Measurements from ENCODE around the gene CHN2.

CHN2 gene

DNA sequence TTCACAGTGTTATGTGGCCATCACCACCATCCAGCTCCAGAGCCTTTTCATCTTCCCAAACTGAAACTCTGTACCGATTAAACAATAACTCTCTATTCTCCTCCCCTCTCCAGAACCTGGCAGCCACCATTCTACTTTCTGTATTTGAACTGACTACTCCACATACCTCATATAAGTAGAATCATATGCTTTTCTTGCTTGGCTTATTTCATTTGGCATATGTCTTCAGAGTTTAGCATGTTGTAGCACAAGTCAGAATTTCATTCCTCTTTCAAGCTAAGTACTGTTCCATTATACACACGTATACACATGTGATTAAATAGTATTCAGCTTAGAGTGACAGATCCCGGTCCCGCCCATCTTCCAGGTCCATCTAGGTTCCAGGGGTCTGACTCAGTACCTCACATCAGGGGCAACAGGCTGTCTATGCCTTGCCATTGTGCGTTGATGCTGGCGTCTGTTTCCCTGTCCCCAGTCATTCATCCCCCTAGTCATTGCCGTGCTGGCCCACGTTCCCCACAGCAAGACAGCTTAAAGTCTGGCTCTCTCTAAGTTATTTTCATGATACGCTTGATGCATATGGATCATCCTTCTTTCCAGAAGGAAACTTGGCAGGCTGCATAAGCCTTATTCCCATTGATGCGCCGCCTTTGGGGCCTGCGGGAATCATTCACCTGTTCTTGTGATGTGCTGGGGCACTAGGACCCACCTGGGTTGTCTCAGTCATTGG is 108.3 kb downstream of the CHN2 start:
- no peak for DNase-seq (ENCODE audit: extremely low read depth in 1 of 2, low read depth in 1 of 2)

DNA sequence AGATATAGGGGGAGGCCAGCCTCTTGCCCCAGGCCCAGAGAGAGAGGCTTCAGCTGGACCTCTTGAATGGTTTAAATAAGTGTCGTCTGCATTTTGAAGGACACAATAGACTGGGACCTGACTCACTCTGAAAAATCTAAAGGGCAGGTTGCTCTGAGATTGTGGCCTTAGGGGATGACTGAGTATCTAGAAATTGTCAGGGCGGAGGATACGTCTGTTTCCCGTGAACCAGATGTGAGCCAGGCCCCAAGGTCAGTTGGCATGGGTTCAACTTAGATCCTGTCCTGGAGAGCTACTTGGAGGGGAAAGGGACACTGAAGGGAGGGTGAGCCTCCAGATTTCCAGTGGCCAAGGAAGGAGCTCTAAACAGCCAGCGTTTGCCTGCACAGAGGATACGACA is 110.2 kb downstream of the CHN2 start:
- no peak for DNase-seq (ENCODE audit: extremely low read depth in 1 of 2, low read depth in 1 of 2)

DNA sequence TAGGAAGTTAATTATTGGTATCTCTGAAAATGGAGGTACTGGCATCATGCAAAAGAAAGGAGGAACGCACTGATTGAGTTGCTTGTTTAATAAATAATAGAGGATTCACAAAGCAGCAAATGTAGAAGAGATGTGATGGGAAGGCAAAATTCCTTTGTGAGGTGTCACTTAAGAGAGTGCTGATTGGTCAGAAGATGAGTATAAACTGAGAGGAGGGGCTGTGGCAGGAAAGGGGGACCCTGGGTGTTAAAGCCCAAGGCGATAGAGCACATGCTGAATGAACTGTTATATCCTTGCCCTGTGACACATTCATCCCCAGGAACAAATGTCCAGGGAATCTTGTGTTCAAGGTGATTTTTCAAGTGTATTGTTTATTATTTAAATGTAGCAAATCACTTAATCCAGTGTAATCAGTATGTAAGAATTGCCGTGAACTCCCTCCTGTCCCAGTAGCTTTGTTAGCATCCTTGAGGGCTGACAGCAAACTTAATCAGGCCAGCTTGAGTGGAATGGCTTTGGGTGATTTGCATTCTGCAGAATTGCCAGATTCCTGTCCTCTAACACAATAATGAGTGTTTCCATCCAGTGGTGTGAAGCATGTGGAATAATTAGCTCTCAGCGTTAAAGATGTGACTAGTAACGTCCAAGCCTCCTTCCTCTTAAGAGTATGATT is 111.9 kb downstream of the CHN2 start:
- DNase-seq (ENCODE audit: extremely low read depth in 1 of 2, low read depth in 1 of 2) = no peak

DNA sequence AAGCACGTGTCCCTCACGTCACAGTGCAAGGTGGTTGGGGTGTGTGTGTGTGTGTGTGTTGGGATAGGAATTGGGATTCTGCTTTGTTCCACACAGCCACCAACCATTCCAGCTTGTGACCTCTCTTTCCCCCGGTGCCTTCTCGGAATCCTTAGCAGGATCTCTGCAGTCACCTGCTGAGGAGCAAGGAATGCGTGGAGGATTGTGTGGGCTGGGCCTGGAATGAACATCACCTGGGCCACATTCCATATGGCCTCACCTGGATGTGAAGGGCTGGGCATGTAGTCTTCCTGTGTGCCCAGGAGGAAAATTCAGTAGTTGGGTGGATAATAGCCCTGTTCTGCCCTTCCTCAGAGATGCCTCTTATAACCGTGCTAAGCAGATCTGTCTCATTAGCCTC is 113.8 kb downstream of the CHN2 start:
- no peak for DNase-seq (ENCODE audit: extremely low read depth in 1 of 2, low read depth in 1 of 2)

DNA sequence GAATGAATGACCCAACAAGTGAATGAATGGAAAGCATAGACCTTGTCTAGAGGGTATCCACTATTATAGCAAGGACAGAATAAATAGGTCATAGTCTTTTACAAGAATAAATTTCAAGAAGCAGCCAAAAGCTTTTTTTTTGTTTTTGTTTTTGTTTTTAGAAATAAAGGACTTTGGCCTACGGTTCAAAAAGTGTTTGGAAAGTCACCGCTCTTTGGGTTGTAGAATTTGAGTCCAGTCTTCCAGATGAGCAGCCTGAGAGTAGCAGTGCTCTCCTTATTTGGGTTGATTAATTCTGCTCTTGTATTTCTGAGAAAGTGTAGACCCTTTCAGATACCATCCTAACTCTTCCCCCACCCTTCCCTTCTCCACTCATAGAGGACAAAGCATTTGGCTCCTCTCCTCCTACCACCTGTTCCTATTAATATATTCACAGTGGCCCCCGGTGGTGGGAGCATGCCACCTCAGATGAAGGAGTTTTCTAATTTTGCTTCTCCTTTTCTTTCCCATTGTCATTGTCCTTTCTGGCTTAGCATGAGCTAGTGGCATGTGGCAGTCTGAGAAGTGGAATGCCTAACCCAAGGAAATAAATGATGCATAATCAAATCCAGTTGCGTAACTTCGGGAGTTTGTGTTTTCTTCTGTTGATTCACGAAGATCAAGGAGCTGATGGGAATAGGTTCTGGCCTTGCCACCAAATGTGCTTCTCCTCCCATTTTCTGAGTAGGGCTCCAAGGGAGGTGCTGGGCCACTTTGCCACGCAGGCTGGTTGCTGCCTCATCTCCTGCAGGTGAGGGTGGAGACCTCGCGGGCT is 114.7 kb downstream of the CHN2 start:
- no peak for DNase-seq (ENCODE audit: extremely low read depth in 1 of 2, low read depth in 1 of 2)

DNA sequence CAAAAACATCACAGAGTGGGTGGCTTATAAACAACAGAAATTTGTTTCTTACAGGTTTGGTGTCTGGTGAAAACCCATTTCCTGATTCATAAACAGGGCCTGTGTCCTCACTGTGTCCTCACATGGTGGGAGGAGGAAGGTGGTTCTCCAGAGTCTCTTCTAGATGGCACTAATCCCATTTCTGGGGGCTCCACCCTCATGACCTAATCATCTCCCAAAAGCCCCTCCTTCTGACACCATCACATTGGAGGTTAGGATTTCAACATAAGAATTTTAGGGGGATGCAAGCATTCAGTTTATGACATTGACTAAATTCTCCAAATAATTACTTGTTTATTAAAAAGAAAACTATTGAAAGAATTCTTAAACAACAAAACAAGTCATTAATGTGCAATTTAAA is 116.0 kb downstream of the CHN2 start:
- DNase-seq (ENCODE audit: extremely low read depth in 1 of 2, low read depth in 1 of 2) = no peak

DNA sequence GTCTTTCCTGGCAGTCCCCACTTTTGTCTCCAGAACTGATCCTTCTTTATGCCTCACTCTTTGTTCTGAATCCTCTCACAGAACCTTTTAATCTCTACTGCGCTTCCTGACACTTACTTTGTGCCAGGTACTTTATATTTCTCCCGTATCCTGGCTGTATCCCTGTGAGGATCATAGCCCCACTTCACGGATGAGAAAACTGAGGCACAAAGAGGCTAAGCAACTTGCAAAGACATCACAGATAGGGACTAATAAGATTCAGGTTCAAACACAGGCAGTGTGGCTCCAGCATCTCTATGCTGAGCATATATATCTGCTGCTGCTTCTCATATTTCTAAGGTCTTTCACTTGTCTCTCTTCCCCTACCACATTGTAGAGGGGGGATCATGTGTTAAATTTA is 116.7 kb downstream of the CHN2 start:
- DNase-seq (ENCODE audit: extremely low read depth in 1 of 2, low read depth in 1 of 2) = no peak

DNA sequence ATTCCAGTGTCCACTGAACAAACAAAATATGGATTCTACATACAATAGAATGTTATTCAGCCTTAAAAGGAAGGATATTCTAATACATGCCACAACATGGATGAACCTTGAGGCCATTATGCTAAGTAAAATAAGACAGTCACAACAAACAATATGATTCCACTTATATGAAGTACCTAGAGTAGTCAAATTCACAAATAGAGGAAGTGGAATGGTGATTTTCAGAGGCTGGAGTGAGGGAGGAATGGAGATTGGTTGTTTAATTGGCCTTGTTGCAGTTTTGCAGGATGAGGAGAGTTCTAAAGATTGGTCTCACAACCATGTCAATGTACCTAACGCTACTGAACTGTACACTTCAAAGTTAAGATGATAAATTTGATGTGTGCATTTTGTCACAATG is 119.6 kb downstream of the CHN2 start:
- no peak for DNase-seq (ENCODE audit: extremely low read depth in 1 of 2, low read depth in 1 of 2)

DNA sequence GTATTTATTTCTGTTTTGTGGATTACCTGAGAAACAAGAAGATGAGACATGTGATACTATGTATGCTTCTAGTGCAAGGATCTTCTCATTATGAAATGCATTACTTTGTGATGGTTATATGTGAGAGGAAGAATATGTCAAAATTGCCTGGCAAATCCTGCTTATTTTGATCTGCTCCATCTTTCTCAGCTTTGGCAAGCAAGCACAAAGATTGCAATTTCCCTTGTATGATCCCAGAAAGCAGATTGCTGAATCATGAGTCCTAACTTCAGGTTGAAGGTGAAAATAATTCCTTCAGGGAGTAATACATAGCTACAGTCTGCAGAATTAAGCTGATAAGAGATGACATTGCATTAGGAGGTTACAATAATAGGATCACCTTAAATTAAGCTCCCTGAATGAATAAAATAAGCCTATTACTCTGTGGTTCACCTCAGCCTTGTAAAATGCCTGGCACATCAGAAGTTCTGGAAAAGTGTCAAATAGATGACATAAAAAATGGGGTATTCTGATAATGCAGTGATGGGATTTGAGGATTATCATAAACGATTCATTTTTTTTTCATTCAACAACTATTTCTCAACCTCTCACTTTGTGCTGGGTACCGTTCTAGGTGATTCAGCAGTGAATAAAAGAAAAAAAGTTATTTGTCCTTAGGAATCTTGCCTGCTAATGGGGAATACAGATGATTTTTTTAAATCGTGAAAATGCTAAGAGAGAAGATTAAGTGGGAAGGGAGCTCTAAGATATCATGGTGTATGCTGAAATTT is 120.7 kb downstream of the CHN2 start:
- no peak for DNase-seq (ENCODE audit: extremely low read depth in 1 of 2, low read depth in 1 of 2)

DNA sequence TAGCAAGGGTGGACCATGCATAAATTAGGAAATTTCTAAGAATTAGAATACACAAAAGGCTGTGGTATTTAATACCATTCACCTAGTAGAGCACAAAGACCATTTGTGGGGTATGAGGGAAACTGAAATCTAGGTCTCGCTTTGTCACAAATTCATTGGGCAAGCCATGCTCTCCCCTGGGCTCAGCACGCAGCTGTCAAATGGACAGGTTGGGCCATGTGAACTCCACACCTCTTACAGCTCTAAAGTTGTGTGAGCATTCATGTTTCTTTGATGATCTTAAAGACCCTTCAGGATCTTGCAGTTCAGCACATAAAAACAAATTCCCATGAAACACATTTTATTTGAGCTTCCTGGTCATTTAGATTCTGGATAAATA is 121.3 kb downstream of the CHN2 start:
- DNase-seq (ENCODE audit: extremely low read depth in 1 of 2, low read depth in 1 of 2) = no peak

DNA sequence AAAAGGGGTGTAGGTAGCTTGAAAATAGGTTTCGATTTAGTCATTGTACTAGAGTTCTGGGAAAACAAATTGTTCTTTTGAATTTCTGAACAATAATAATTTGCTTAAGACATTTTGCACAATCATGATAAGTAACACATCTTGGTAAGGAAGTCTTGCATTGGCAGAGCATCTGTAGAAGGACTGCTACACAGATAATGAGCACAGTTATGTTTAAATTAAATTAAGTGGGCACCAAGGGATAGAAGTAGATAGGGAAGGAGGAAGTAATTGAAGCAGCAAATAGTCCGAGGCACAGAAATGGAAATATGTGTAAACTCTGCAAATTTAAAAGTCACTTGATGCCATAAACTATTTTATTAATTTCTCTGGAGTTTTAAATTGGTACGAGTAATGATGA is 122.4 kb downstream of the CHN2 start:
- DNase-seq (ENCODE audit: extremely low read depth in 1 of 2, low read depth in 1 of 2) = no peak

DNA sequence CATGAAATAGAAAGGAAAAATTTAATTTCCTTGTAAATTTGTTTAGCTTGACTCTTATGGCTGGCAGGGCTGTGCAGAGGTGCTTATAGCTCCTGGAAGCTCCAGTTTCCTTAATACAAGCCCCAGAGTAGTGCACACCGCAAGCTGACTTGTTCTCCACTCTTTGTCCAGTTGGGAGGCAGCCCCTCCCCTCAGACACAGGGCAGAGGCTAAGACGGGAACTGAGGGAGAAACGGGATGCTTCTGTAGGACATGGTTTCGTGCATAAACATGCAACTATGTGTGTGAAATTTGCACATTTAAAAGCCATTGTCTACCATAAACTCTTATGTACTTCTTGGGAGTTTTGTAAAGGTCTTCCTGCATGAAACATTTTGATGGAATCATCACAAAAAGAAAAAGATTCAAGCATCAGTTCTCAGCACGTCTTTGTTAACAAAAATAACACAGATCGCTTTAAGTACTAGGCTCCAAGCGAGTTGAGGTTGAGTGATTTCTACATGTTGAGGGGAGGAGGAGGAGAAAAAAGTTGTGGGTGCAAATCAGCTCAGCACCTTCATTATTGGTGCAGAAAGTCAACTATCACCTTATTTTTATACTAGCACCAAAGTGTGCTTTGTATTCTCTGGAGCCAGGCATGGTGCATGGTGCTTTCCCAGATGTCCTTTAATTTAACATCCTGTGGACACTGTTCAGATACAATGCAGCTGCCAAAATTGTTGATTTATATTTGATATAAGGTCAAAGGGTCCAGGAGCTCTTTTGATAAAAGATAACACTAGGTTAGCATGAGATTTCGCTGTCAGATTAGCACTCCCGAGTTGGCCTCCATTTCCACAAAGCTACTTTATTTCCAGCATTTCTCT is 124.5 kb downstream of the CHN2 start:
- no peak for DNase-seq (ENCODE audit: extremely low read depth in 1 of 2, low read depth in 1 of 2)

DNA sequence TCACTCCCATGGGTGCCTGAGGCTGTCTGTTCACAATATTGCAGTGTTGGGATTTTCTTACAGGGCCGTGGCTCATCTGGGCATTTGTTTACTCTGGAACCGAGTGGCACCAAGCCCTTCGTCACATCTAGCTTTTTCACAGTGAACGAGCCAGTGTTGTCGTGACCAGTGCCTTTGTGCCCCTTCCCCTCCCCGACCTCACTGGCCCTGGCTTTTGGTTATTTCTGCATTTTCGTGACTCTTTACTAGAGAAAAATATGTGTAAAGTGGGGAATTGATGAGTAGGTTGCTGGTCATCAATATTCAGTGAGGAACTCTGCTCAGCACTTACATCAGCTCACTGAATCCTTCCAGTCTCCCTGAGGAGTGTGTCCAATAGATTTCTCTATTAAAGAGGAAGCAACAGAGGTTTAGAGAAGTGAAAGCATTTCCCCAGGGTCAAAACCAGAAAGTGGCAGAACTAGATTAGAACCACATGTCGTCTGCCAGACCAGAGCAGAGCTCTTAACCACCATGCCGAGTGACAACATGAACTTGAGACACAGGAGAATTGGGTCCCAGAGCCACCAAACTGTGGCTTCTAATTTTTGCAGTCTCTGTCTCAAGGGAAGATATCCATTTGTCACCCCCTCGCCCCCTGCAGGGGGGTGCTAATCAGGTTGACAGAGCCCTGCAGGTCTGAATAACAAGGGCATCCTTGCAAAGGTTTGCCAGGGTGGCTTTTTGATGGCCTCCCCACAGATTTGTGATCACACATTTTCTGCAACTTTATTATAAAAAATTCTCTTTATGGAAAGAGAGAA is 125.3 kb downstream of the CHN2 start:
- DNase-seq (ENCODE audit: extremely low read depth in 1 of 2, low read depth in 1 of 2) = no peak

DNA sequence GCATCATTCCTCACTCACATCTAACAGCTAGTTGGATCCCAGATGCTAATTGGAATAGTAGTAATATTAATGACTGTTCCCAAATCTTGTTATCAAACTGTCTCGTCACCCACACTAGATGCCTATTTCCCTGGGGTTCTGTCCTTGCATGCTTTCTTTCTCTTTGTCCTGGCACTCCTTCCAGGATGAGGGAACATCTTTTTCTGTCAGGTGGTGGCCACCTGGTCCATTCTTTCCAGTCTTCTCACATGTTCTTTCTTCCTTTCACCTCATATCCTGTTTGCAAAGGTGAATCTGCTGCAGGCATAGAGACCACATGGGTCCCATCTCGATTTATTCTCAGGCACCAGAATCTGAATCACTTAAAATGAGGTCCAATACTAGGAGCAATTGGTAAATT is 126.0 kb downstream of the CHN2 start:
- no peak for DNase-seq (ENCODE audit: extremely low read depth in 1 of 2, low read depth in 1 of 2)

DNA sequence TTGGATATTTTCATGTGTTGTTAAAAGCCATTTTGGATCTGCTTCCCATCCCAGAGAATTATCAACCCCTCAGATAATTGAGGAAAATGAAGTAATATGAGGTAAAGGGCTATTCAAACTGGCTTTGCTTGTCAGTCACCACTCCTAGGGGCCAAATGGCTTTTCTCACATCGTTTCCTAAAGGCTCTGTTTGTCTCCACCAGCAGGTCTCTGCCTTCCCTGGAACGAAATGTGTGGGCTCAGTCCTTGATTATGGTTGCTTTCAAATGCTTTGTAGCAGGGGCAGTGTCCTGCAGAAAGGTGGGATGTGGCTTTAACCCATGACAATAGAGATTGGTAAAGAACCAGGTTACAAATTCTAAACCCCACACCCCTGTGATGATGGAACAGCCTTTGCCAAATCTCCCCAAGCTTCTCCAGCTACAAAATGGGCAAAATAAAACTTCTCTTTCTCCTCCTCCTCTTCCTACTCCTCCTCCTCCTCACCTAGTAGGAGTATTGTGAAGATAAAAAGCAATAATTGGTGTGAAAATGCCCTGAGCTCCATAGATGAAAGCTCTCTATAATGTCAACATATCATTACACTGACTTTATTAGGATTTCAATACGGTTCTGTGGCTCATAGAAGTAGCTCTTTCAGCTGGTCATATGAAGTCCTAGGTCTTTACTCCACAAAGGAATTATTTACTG is 127.6 kb downstream of the CHN2 start:
- no peak for DNase-seq (ENCODE audit: extremely low read depth in 1 of 2, low read depth in 1 of 2)

DNA sequence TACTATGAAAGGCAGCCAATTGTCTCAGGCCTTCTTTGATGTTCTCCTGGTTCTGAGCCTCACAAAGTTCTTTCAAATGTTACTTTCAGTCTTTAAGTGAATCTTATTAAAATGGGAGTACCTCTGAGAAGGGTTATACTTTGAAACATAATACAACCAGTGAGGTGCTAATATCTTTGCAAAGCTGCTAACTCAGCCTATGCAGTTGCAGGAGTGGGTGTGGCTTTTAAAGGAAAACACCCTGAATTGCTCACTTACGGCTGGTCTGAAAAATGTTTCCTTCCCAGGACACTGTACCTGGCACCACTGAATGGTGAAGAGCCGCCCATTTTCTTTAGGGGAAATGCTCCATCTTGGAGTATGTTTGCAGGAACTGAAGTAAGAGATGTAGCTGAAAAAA is 130.9 kb downstream of the CHN2 start:
- no peak for DNase-seq (ENCODE audit: extremely low read depth in 1 of 2, low read depth in 1 of 2)

DNA sequence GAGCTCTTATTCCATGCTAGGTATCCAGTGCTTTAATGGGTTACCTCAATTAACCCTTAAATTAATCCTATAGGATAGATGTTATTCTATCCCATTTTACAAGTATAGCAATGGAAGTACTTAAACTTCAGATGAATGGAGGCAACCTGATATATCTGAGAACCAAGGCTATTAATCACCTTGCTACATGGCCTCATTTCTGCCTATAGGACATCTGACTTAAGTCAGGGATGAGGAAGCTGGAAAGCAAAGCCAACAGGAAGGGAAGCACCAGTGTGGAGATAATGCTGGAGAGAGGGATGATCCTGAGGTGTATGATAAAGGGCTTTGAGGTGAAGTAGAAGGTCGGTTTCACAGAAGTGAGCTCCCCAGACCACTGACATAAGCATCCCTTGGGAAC is 132.3 kb downstream of the CHN2 start:
- DNase-seq (ENCODE audit: extremely low read depth in 1 of 2, low read depth in 1 of 2) = no peak

DNA sequence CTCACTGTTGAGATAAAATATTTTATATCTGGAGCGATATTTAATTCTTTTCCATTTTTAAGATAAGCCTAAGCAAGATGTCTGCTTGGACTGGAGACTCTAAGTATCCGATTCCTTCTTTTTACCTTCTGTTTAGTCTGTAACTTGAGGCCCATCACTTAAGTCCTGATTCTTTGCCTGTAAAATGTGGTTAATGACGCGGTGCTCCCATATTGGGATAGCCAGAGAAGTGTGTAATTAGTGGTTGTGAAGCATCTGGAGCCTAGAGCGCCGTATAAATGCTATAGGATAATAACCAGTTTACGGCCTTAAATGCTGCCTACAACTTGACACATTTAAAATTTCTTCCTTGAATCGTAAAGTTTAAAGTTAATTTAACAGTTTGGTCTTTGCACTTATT is 132.9 kb downstream of the CHN2 start:
- no peak for DNase-seq (ENCODE audit: extremely low read depth in 1 of 2, low read depth in 1 of 2)

DNA sequence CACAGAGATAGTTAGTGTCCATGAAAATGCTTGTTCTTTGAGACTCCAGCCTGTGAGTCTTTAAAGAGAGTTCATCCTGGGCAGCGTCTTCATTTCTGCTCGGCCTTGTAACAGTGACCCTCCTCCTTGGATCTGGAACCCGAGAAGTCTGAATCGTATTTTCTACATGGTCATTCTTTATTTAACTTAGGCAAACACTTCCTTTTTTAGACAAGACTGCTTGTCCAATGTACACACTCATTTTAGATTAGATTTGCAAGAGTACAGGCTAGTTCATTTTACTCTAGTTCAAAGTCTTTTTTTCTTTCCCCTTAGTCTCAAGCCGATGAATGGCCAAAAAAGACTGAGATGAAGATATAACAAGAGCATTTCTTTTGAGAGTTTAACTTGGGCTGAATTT is 133.5 kb downstream of the CHN2 start:
- DNase-seq (ENCODE audit: extremely low read depth in 1 of 2, low read depth in 1 of 2) = no peak
